Fibroblast of skin of abdomen (primary cell): ENCODE data around the gene NTHL1.

ENCODE experiments used
- DNase-seq: peaks from one replicate; pipeline ENCODE4 v3.0.0-alpha.2; 2013

The NTHL1 gene

GRCh38 chr16:2062801-2063200 is 15.2 kb upstream of the NTHL1 start:
- DNase-seq = no peak

GRCh38 chr16:2061526-2061925 is 13.9 kb upstream of the NTHL1 start:
- DNase-seq = no peak

- DNase-seq = no peak
Measured at GRCh38 chr16:2061023-2061422, 13.4 kb upstream of the NTHL1 start.

- no peak for DNase-seq
Measured at GRCh38 chr16:2060346-2060745, 12.7 kb upstream of the NTHL1 start.

- DNase-seq = no peak
Measured at GRCh38 chr16:2058872-2059271, 11.2 kb upstream of the NTHL1 start.

- no peak for DNase-seq
Measured at GRCh38 chr16:2058420-2058819, 10.8 kb upstream of the NTHL1 start.

- DNase-seq = no peak
Measured at GRCh38 chr16:2057438-2057837, 9.8 kb upstream of the NTHL1 start.

- no peak for DNase-seq
Measured at GRCh38 chr16:2056681-2057407, 9.2 kb upstream of the NTHL1 start.

GRCh38 chr16:2056077-2056476 is 8.4 kb upstream of the NTHL1 start:
- DNase-seq = no peak

- DNase-seq = no peak
Measured at GRCh38 chr16:2054543-2055245, 7.1 kb upstream of the NTHL1 start.

- no peak for DNase-seq
Measured at GRCh38 chr16:2053897-2054296, 6.3 kb upstream of the NTHL1 start.

- no peak for DNase-seq
Measured at GRCh38 chr16:2053211-2053610, 5.6 kb upstream of the NTHL1 start.

GRCh38 chr16:2048116-2048543 is 496 bp upstream of the NTHL1 start:
- DNase-seq = no peak

GRCh38 chr16:2046893-2047329 is 723 bp downstream of the NTHL1 start:
- DNase-seq = no peak

GRCh38 chr16:2045965-2046892 is 1.4 kb downstream of the NTHL1 start:
- DNase-seq = no peak

- DNase-seq = no peak
Measured at GRCh38 chr16:2044541-2044940, 3.1 kb downstream of the NTHL1 start.

- no peak for DNase-seq
Measured at GRCh38 chr16:2043667-2044451, 3.8 kb downstream of the NTHL1 start.

GRCh38 chr16:2042986-2043666 is 4.5 kb downstream of the NTHL1 start:
- no peak for DNase-seq

GRCh38 chr16:2042171-2042985 is 5.3 kb downstream of the NTHL1 start:
- DNase-seq = no peak

GRCh38 chr16:2040787-2041522 is 6.7 kb downstream of the NTHL1 start:
- DNase-seq = no peak
